Naive B cell (primary cell): ENCODE results near the gene TRPV3. TPM values are rescaled to one million over a fixed set of nuclear protein-coding genes. Genes with fewer than 3 reads are reported as not detected.
"Not testable (repeated sequence)": the region's sequence is repeated elsewhere in the genome, so short reads cannot be mapped to it uniquely, and the experiment has no call there.

Experiments
- ATAC-seq, 2 donors: fragments of 150-1000 bp; cut with Tn5 transposase; 2 replicates each; pipeline ENCODE4 v1.10.0; 2021; ENCODE audit warnings: low read depth in 2 of 2, mild to moderate bottlenecking in 2 of 2, moderate library complexity in 2 of 2
- DNase-seq: peaks from one replicate; pipeline ENCODE4 v3.0.0; 2022
- H3K27ac Mint-ChIP-seq, 6 donors: one replicate each; pipeline ENCODE4 v1.8.0; 2020 to 2022; ENCODE audit warnings: mild to moderate bottlenecking in 6 of 6, mixed read lengths in 6 of 6, moderate library complexity in 5 of 6, inconsistent platforms in 2 of 6
- H3K27me3 Mint-ChIP-seq, 3 donors: one replicate each; pipeline ENCODE4 v1.8.0; 2021 to 2022; ENCODE audit warnings: mixed read lengths in 3 of 3, mild to moderate bottlenecking in 1 of 3
- H3K36me3 Mint-ChIP-seq, 2 donors: one replicate each; pipeline ENCODE4 v1.8.0; 2020 to 2022; ENCODE audit warnings: mixed read lengths in 2 of 2, inconsistent platforms in 1 of 2, mild to moderate bottlenecking in 1 of 2
- H3K4me1 Mint-ChIP-seq, 3 donors: one replicate each; pipeline ENCODE4 v1.8.0; 2020 to 2022; ENCODE audit warnings: mixed read lengths in 3 of 3, inconsistent platforms in 1 of 3, mild to moderate bottlenecking in 1 of 3, moderate library complexity in 1 of 3
- H3K4me3 Mint-ChIP-seq, 8 donors: one replicate each; pipeline ENCODE4 v1.8.0; 2020 to 2022; ENCODE audit warnings: mild to moderate bottlenecking in 8 of 8, mixed read lengths in 8 of 8, moderate library complexity in 8 of 8, inconsistent platforms in 2 of 8
- H3K9me3 Mint-ChIP-seq, 7 donors: one replicate each; pipeline ENCODE4 v1.8.0; 2020 to 2022; ENCODE audit warnings: mixed read lengths in 7 of 7, mild to moderate bottlenecking in 5 of 7, inconsistent platforms in 2 of 7, moderate library complexity in 1 of 7
- polyA plus RNA-seq, 6 donors: library from polyadenylated mRNA; unstranded; fragments of 300-500 nt; fragmentation: Illumina TruSeq; gene quantifications; one replicate each; pipeline ENCODE4 v1.2.3, GENCODE V29; 2021; ENCODE audit warnings: low read depth in 6 of 6

Gene TRPV3
- polyA plus RNA-seq, 6 donors from 2014 or later = 0.19 to 0.21 TPM; not detected in 4

DNA sequence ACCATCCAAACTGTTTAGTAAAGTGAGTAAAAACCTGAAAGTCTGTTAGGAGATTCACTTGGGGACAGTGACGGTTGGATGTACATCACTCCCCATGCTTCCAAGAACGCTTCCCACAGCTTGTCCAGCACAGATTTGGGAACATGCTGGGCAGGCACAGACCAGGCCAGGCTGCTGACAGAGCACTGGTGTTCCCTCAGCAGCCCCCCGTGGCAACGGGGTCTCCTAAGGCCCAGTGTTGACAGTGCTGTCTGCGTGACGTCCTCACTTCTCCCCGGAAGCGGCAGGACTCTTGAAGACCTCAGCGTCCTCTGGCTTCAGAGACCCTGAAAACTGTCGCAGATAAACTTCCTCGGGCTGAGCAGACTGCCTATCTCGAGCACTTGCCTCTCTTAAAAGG is 8.9 kb upstream of the TRPV3 start:
- Mint-ChIP-seq H3K27ac (peak overlapping the region in 1 of 6 donors; percentile 33), H3K4me3 (no peak overlapping the region), H3K4me1 (peaks cover 0 to 11% (median 7%) of the 10 kb centered on the region in 3 donors), H3K9me3 (no peaks in the 10 kb centered on the region), H3K36me3 (peaks cover 0 to 4% of the 10 kb centered on the region in 2 donors), H3K27me3 (no peaks in the 10 kb centered on the region)
- ATAC-seq = no peak
- DNase-seq = no peak

DNA sequence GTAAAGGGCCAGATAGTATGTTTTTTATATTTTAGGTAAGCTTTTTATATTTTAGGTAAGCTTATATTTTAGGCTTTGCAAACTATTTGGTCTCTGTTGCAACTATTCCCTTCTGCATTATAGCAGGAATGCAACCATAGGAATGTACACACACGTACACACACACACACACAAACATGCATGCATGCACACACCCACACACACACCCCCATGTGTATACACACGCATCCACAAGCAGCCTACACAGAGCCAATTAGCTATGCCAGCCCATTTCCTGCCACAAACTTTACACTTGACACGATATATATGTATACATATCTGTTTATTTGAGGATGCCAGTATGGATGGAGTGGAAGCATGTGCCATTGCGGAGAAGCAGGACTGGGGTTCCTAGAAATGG is 7.5 kb upstream of the TRPV3 start:
- peaks cover 0 to 4% of the 10 kb centered on the region in 2 donors for H3K36me3 Mint-ChIP-seq
- peak overlapping the region in 1 of 6 donors; percentile 14 for H3K27ac Mint-ChIP-seq
- ATAC-seq = no peak
- no peaks in the 10 kb centered on the region for H3K27me3 Mint-ChIP-seq
- H3K9me3 Mint-ChIP-seq = no peaks in the 10 kb centered on the region
- H3K4me1 Mint-ChIP-seq = peaks cover 0 to 11% (median 7%) of the 10 kb centered on the region in 3 donors
- no peak overlapping the region for H3K4me3 Mint-ChIP-seq
- no peak for DNase-seq

DNA sequence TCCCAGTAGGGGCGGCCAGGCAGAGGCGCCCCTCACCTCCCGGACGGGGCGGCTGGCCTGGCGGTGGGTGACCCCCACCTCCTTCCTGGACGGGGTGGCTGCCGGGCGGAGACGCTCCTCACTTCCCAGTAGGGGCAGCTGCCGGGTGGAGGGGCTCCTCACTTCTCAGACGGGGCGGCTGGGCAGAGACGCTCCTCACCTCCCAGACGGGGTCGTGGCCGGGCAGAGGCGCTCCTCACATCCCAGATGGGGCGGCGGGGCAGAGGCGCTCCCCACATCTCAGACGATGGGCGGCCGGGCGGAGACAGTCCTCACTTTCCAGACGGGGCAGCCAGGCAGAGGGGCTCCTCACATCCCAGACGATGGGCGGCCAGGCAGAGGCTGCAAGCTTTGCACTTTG is 6.6 kb upstream of the TRPV3 start:
- not testable (repeated sequence) for H3K27ac Mint-ChIP-seq, H3K27me3 Mint-ChIP-seq, ATAC-seq

DNA sequence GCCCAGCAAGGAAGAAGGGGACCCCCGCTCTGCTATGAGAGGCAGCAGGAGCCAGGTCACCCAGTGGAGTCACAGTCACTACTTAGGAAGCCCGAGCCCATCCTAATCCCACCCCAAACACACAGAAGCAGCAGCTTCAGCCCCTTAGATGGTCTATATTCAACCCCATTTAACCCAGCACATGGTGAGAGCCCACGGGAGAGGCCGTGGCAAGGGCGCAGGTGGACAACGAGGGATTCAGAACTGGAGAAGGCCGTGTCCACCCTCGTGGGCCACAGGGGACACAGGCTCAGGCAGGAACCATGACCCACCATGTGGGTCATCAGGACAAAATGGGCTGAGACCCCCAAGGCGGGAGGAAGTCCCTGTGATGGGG is 1.6 kb upstream of the TRPV3 start:
- Mint-ChIP-seq H3K4me1 (peaks cover 4 to 35% (median 17%) of the 10 kb centered on the region in 3 donors), H3K4me3 (peak overlapping the region in 2 of 8 donors; percentile 25 to 49), H3K36me3 (no peaks in the 10 kb centered on the region), H3K9me3 (no peaks in the 10 kb centered on the region), H3K27ac (peak overlapping the region in 5 of 6 donors; percentile 80 to 97 (median 89)), H3K27me3 (peaks cover 0 to 15% (median 9%) of the 10 kb centered on the region in 3 donors)
- DNase-seq (no peak), ATAC-seq (no peak)

More for the DNA sequence above, 6.6 kb upstream of the TRPV3 start:
- H3K9me3 Mint-ChIP-seq, H3K4me3 Mint-ChIP-seq, DNase-seq, H3K36me3 Mint-ChIP-seq: not testable (repeated sequence)
- H3K4me1 Mint-ChIP-seq = peaks cover 0 to 11% (median 11%) of the 10 kb centered on the region in 3 donors

DNA sequence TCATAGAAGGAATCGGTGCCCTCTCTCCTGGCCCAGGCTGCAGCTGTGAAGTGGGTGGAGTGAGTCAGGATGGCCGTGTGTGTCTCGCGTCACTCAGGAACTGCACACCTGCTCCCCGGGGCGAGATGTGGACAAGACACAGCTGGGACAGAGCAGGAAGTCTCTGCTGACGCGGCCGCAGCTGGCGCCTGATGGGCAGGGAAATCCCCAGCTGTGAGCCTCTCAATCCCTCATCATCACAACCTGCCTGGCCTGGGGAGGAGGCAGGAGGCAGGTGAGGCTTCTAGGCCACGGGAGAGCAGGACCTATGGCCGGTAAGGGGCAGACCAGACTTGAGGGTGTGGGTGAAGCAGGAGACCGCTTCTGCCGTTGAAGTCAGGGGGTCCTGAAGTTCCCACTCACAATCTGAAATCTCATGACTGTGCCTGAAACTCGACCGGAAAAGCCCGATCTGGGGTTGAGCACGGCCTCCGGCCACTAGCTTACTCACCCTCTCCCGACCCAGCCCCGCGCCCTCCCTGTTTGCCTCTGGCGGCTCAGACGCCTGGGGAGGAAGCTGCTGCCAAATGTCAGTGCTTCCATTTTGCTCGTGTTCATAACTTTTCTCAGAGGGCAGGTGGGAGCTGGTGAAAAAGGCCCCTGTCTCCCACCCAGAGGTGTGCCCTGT is 1.1 kb upstream of the TRPV3 start:
- Mint-ChIP-seq H3K27ac (peak overlapping the region; percentile 72 to 97 (median 91)), H3K27me3 (peaks cover 0 to 16% (median 11%) of the 10 kb centered on the region in 3 donors), H3K4me1 (peaks cover 4 to 35% (median 17%) of the 10 kb centered on the region in 3 donors), H3K4me3 (peak overlapping the region in 5 of 8 donors; percentile 3 to 49 (median 24)), H3K9me3 (no peaks in the 10 kb centered on the region), H3K36me3 (no peaks in the 10 kb centered on the region)
- peak; percentile 55 for DNase-seq
- peak; percentile 82 to 85 for ATAC-seq

DNA sequence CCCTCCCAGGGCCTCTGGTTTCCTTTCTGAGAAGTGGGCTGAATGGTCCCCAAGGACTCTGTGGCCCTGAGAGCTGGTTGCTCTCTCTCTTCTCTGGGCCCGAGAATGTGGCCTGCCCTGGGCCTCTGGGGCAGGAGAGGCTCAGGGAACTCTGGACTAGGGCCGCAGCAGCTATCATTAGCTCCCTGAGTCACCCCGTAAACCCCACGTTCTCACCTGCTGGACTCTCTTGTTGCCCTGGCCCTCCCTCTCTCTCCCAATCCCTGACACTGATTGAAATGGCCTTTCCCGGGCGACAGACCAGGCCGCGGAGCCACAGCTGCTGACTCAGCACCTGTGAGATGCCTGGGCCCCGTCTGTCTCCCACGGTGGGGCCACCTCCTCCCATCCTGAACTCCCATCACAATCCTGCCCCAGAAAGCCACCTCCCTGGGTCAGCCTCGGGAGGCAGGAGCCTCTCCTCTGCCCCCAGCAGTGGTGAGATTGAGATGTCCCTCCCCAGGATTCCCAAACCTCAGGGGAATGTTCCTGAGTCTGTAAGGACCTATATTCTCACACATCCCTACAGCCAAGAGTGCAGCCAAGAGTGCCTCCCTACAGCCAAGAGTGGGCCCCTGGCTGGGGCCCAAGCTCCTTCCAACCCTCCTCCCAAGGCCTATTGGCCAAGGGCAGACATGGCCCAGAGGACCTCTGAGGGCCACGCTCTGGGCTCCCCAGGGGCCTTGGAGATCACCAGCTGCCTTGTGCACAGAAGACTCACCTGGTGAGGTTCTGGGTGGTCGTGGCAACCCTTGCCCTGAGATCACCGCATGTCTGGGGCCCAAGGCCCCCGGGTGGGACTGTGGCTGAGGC is 470 bp downstream of the TRPV3 start:
- DNase-seq = no peak
- H3K9me3 Mint-ChIP-seq = no peaks in the 10 kb centered on the region
- peak overlapping the region in 4 of 6 donors; percentile 10 to 94 (median 58) for H3K27ac Mint-ChIP-seq
- no peaks in the 10 kb centered on the region for H3K36me3 Mint-ChIP-seq
- peak in 1 of 2 donors; percentile 7 for ATAC-seq
- peak overlapping the region in 1 of 8 donors; percentile 37 for H3K4me3 Mint-ChIP-seq
- H3K4me1 Mint-ChIP-seq = peaks cover 7 to 28% (median 9%) of the 10 kb centered on the region in 3 donors
- H3K27me3 Mint-ChIP-seq = peaks cover 0 to 26% (median 23%) of the 10 kb centered on the region in 3 donors

DNA sequence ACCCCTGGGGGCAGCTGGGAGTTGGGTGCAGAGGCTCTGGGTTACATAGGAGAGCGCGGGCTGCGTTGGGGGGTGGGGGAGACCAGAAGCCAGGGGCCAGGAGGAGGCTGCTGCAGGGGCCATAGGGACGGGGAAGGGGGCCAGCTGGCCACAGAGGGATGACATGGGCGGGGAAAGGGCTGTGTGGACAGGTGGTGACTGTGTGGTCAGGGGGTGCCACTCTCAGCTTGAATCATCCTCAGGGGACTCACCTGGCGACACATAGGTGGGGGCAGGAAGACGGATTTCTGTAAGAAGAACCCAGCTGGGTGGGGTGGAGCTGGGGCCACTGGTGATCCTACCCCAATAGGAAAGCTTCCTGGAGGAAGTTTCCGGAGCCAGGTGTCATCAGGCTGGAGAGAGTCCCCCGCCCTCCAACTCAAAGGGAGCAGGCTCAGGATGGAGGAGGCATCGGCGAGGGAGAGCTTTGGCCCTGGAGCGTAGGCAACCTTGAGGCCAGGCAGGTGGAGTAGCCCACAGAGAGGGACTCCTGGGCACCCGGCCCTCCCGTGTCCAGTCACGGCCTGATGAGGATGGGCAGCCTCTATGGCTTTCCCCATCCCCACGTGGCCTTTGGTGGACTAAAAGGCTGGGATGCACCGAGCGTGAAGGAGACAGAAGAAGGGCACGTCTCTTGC is 1.2 kb downstream of the TRPV3 start:
- H3K27ac Mint-ChIP-seq = peak overlapping the region in 1 of 6 donors; percentile 94
- no peaks in the 10 kb centered on the region for H3K36me3 Mint-ChIP-seq
- H3K4me3 Mint-ChIP-seq = peak overlapping the region in 1 of 8 donors; percentile 73
- H3K9me3 Mint-ChIP-seq = no peaks in the 10 kb centered on the region
- no peak for ATAC-seq
- H3K27me3 Mint-ChIP-seq = peaks cover 0 to 26% (median 23%) of the 10 kb centered on the region in 3 donors
- H3K4me1 Mint-ChIP-seq = peaks cover 5 to 28% (median 9%) of the 10 kb centered on the region in 3 donors
- DNase-seq = no peak

DNA sequence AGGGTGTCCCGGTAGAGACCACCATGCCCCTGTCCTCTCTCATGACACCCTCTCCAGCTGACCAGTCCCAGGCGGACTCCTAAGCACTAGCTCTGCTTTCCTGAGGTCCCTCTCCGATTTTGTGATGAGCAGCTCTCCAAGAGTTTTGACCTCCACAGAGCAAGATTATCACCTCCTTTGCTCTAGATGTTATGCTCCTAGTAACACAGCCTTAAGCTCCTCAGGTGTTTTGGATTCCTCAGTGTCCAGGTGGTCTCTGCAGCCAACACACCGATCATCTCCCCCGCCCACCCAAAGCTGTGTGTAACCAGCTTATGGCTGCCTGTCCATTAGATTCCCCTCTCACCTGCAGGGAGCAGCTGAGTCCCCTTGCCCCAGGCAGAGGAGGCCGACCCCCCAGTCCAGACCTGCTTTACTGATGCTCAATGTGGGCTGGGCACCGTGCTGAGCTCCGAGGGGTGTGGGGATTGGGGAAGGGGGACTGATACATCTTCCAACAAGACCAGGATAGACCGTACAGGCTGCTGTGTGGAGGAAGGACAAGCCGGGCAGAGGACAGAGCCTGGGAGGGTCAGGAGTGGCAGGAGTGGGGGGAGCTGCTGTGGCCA is 2.3 kb downstream of the TRPV3 start:
- Mint-ChIP-seq H3K4me1 (peaks cover 5 to 28% (median 9%) of the 10 kb centered on the region in 3 donors), H3K27ac (peak overlapping the region in 2 of 6 donors; percentile 65 to 72), H3K9me3 (no peaks in the 10 kb centered on the region), H3K36me3 (no peaks in the 10 kb centered on the region), H3K4me3 (no peak overlapping the region), H3K27me3 (peaks cover 0 to 30% (median 23%) of the 10 kb centered on the region in 3 donors)
- ATAC-seq (no peak), DNase-seq (no peak)

DNA sequence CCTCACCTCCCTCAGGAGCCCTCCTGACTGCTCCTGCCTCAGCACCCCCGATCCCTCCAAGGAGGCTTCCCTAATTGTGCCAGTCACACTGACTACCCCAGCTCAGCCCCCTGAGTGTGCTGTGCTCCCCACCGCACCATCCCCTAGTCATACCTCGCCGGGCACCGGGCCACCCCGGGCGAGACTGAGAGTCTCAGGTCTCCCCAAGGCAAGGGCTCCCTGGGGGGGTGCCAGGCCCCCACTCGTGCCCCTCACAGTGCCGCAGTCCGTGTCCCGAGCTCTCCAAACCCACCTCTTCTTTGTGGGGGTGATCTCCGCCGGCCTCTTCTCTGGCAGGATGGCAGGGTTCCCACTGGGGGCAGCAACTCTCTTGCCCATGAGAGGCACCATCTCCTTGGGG is 3.2 kb downstream of the TRPV3 start:
- Mint-ChIP-seq H3K36me3 (no peaks in the 10 kb centered on the region), H3K9me3 (peaks cover 0 to 6% (median 0%) of the 10 kb centered on the region in 7 donors), H3K27me3 (peaks cover 6 to 36% (median 29%) of the 10 kb centered on the region in 3 donors), H3K4me1 (peaks cover 5 to 26% (median 9%) of the 10 kb centered on the region in 3 donors), H3K27ac (no peak overlapping the region), H3K4me3 (no peak overlapping the region)
- ATAC-seq (no peak), DNase-seq (no peak)

DNA sequence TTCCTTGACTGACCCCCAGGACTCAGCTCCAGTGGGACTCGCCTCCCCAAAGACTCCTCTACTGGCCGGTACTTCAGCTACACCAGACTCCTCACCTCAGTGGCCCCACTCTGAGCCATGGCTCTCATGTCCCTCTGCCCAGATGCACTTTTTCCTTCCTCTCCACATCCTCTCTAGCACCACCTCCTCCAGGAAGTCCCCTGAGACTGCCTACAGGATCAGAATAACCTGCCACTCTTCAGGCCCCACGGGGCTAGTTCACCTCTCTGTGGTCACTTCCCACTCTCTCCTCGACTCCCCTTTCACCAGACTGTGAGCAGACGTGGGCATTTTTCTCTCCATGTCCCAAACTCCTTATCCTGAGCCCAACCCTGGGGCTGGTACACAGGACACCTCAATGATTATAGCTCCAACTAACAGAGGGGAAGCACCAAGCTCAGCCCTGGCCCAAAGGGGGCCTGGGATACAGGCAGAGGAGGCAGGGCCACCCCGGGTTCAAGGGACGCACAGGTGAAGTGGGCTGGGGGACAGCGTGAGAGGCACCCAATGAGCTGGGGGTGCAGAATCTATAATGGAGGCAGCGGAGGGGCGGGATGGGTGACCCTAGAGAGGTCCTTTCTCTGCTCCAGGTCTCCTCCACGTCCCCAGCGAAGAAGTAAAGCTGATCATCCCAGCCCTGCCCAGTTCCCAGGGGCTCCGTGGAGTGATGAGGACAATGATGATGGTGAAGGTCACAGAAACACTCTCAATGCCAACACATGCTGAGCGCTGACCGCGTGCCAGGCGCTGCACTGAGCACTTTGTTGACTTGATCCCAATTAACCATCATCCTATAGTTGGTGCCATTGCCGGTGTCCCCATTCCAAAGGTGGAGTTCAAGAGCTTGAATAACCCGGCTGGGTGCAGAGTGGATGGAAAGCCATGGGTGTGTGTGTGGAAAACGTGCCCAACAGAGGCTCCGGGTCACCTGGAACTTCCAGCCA is 3.9 kb downstream of the TRPV3 start:
- DNase-seq (no peak), ATAC-seq (no peak)
- Mint-ChIP-seq H3K27me3 (peaks cover 12 to 36% (median 33%) of the 10 kb centered on the region in 3 donors), H3K4me1 (peaks cover 5 to 22% (median 9%) of the 10 kb centered on the region in 3 donors), H3K9me3 (peaks cover 0 to 8% (median 0%) of the 10 kb centered on the region in 7 donors), H3K27ac (no peak overlapping the region), H3K36me3 (no peaks in the 10 kb centered on the region), H3K4me3 (no peak overlapping the region)

DNA sequence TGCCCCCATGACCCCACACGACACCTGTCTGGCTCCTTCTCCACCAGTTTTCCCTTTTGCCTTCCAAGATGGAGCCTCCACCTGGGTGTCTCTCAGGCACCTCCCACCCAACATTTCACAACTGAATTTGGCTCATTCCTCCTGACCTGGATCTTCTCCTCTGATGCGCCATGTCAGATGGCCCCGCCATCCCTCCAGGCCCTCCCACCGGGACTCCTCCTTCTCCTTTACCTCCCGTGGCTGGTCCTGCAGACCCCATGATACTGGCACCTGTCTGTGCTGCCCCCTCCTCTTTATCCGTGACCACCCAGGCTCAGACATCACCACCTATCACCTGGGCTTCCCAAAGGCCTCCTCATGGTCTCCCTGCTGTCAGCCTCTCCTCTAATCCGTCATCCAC is 4.7 kb downstream of the TRPV3 start:
- Mint-ChIP-seq H3K9me3 (peaks cover 0 to 8% (median 0%) of the 10 kb centered on the region in 7 donors), H3K4me1 (peaks cover 0 to 15% (median 5%) of the 10 kb centered on the region in 3 donors), H3K27me3 (peaks cover 12 to 36% (median 33%) of the 10 kb centered on the region in 3 donors), H3K27ac (no peak overlapping the region), H3K36me3 (no peaks in the 10 kb centered on the region), H3K4me3 (no peak overlapping the region)
- ATAC-seq = no peak
- no peak for DNase-seq

DNA sequence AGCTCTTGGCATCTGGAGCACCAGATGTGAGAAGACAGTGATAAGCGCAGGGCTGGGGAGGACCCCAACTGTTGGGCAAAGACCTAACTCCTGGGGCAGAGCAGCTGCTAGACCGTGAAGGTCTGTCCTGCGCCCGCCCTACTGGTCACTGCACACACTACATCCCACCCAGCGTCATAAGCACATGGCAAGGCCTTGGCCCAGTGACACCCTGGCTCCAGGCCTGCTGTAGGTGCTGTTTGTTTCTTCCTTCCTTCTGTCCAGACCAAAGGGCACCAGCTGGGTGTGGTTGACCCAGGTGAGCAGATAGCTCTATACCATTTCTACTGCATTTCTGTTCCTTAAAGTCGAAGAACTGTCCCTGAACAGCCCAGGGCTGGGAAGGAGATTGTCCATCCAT is 6.4 kb downstream of the TRPV3 start:
- Mint-ChIP-seq H3K4me3 (no peak overlapping the region), H3K36me3 (no peaks in the 10 kb centered on the region), H3K27me3 (peaks cover 12 to 33% (median 31%) of the 10 kb centered on the region in 3 donors), H3K27ac (no peak overlapping the region), H3K4me1 (peaks cover 0 to 5% (median under 1%) of the 10 kb centered on the region in 3 donors), H3K9me3 (peaks cover 0 to 8% (median 0%) of the 10 kb centered on the region in 7 donors)
- ATAC-seq (no peak), DNase-seq (no peak)
